ENCODE results near the gene LRRC4C. TPM values are rescaled to one million over a fixed set of nuclear protein-coding genes. Genes with fewer than 3 reads are reported as not detected.
A peak's percentile ranks its signal among the peaks of the same experiment; 100 is the strongest.

LRRC4C gene
- total RNA-seq, 1 donor from 2014 or later: 2.7 TPM

- Mint-ChIP-seq H3K36me3 (peaks cover 4% of the 10 kb centered on the region), H3K27me3 (ENCODE audit: insufficient read depth, low read depth) (no peaks in the 10 kb centered on the region), H3K4me3 (no peak overlapping the region), H3K27ac (no peak overlapping the region), H3K9me3 (no peaks in the 10 kb centered on the region), H3K4me1 (no peaks in the 10 kb centered on the region)
- no peaks in the 10 kb centered on the region for H3K9me3 ChIP-seq (ENCODE audit: low read depth)
- H3F3A ChIP-seq (ENCODE audit: low read depth): no peaks in the 10 kb centered on the region
- no peaks in the 10 kb centered on the region for H3K79me2 ChIP-seq (ENCODE audit: low read depth)
- no peak overlapping the region for H3K27ac ChIP-seq
- no peaks in the 10 kb centered on the region for H3K36me3 ChIP-seq
- no peaks in the 10 kb centered on the region for H3K4me1 ChIP-seq
- no peaks in the 10 kb centered on the region for H4K20me1 ChIP-seq (ENCODE audit: low read depth)
- no peaks in the 10 kb centered on the region for H3K27me3 ChIP-seq
- no peak overlapping the region for H3K4me2 ChIP-seq
- no peak for DNase-seq (ENCODE audit: low spot score)
- H3K9ac ChIP-seq: no peak overlapping the region
- no peak for TF ChIP-seq EZH2 (IDR thresholded peaks at IDR 0.05)
- no peak for TF ChIP-seq CTCF (IDR thresholded peaks at IDR 0.05)
- TF ChIP-seq EZH2phosphoT487 (IDR thresholded peaks at IDR 0.05): no peak
- no peak overlapping the region for H3K4me3 ChIP-seq
- H2AFZ ChIP-seq (replicated peaks): no peak overlapping the region
Observed at GRCh38 chr11:41245184-41245583, 214.3 kb downstream of the LRRC4C start.

- Histone ChIP-seq H3K4me3 (no peak overlapping the region), H3K36me3 (no peaks in the 10 kb centered on the region), H4K20me1 (ENCODE audit: low read depth) (no peaks in the 10 kb centered on the region), H2AFZ (replicated peaks) (peak overlapping the region; percentile 13), H3K9ac (no peak overlapping the region), H3K27ac (no peak overlapping the region), H3F3A (ENCODE audit: low read depth) (no peaks in the 10 kb centered on the region), H3K4me1 (no peaks in the 10 kb centered on the region), H3K27me3 (no peaks in the 10 kb centered on the region), H3K9me3 (ENCODE audit: low read depth) (no peaks in the 10 kb centered on the region), H3K4me2 (no peak overlapping the region), H3K79me2 (ENCODE audit: low read depth) (no peaks in the 10 kb centered on the region)
- DNase-seq (ENCODE audit: low spot score): peak; percentile 12
- Mint-ChIP-seq H3K36me3 (no peaks in the 10 kb centered on the region), H3K4me3 (peak overlapping the region; percentile 51), H3K27ac (peak overlapping the region; percentile 80), H3K4me1 (peaks cover 16% of the 10 kb centered on the region), H3K9me3 (peaks cover 4% of the 10 kb centered on the region), H3K27me3 (ENCODE audit: insufficient read depth, low read depth) (no peaks in the 10 kb centered on the region)
- TF ChIP-seq CTCF (IDR thresholded peaks at IDR 0.05) (no peak), EZH2 (IDR thresholded peaks at IDR 0.05) (no peak), EZH2phosphoT487 (IDR thresholded peaks at IDR 0.05) (no peak)
Observed at GRCh38 chr11:41237382-41237781, 222.1 kb downstream of the LRRC4C start.

DNA sequence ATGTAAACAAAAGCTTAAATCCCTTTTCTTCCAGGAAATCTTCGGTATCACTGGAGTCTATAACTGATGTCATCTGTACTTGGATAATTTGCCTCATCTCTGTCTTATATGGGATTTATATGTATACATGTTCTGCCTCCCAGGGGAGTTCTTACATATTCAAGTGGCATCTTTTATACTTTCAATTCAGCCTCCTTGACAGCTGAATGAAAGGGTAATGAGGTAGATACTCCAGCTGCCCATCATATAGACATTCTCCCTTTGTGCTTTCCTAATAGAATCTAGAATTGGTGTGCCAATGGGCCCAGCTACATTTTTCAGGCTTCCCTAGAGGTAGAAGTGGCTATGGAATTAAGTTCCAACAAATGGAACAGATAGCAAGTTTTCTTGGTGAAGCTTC is 223.8 kb downstream of the LRRC4C start:
- Histone ChIP-seq H3K27ac (no peak overlapping the region), H3K79me2 (ENCODE audit: low read depth) (no peaks in the 10 kb centered on the region), H3K36me3 (no peaks in the 10 kb centered on the region), H2AFZ (replicated peaks) (no peak overlapping the region), H3K4me1 (no peaks in the 10 kb centered on the region), H3K9ac (no peak overlapping the region), H4K20me1 (ENCODE audit: low read depth) (no peaks in the 10 kb centered on the region), H3K4me3 (no peak overlapping the region), H3K4me2 (no peak overlapping the region), H3K27me3 (no peaks in the 10 kb centered on the region), H3K9me3 (ENCODE audit: low read depth) (no peaks in the 10 kb centered on the region), H3F3A (ENCODE audit: low read depth) (no peaks in the 10 kb centered on the region)
- Mint-ChIP-seq H3K27me3 (ENCODE audit: insufficient read depth, low read depth) (no peaks in the 10 kb centered on the region), H3K4me1 (peaks cover 16% of the 10 kb centered on the region), H3K36me3 (no peaks in the 10 kb centered on the region), H3K4me3 (no peak overlapping the region), H3K9me3 (peaks cover 4% of the 10 kb centered on the region), H3K27ac (no peak overlapping the region)
- TF ChIP-seq EZH2 (IDR thresholded peaks at IDR 0.05): no peak
- no peak for TF ChIP-seq CTCF (IDR thresholded peaks at IDR 0.05)
- TF ChIP-seq EZH2phosphoT487 (IDR thresholded peaks at IDR 0.05): no peak
- DNase-seq (ENCODE audit: low spot score): no peak
